Pancreas (tissue), 10 donors: Measurements from ENCODE around the gene SYK. TPM values are rescaled to one million over a fixed set of nuclear protein-coding genes. Genes with fewer than 3 reads are reported as not detected.

Source experiments
- ATAC-seq, 4 donors: fragments of 200-7000 bp; cut with Tn5 transposase; one replicate each; pipeline versions ENCODE4 v1.8.0 to v1.9.1; 2020; ENCODE audit warnings: mild to moderate bottlenecking in 4 of 4, moderate library complexity in 4 of 4
- DNase-seq, 6 donors: peaks; one replicate each; pipeline ENCODE4 v3.0.0-alpha.2; 2020
- FAIRE-seq: peaks from 2 replicates; lab custom pipeline; 2012; peaks lifted over from hg19 to GRCh38; lab: Jason Lieb, UNC
- H3K27ac ChIP-seq, 4 donors: fragments of 200-600 bp; sonication (generic); 1 replicate in 3 of 4; 2 replicates in 1 of 4; pipeline versions ENCODE4 v1.5.0 to v1.8.0; 2020
- H3K27me3 ChIP-seq, 4 donors: fragments of 200-600 bp; one replicate each; pipeline ENCODE4 v1.8.0; 2021
- H3K36me3 ChIP-seq, 3 donors: fragments of 200-600 bp; sonication (generic) in 1 of 3; one replicate each; pipeline versions ENCODE4 v1.5.0 to v1.8.0; 2020 to 2021
- H3K4me1 ChIP-seq, 3 donors: fragments of 200-600 bp; one replicate each; pipeline ENCODE4 v1.8.0; 2021
- H3K4me3 ChIP-seq, 4 donors: fragments of 200-600 bp; sonication (generic) in 2 of 4; one replicate each; pipeline versions ENCODE4 v1.5.0 to v1.8.0; 2020 to 2021
- H3K9me3 ChIP-seq, 4 donors: fragments of 200-600 bp; one replicate each; pipeline ENCODE4 v1.8.0; 2021
- CTCF ChIP-seq, 4 donors: fragments of 200-600 bp; sonication (generic) in 3 of 4; IDR thresholded peaks; one replicate each; pipeline versions ENCODE4 v1.5.0 to v1.8.0; 2021; ENCODE audit warnings: antibody characterized with exemption in 4 of 4
- WGBS, 2 donors: extraction: QIAGEN DNeasy Blood & Tissue Kit; methylation state at CpG; one replicate each; pipeline ENCODE4 v1.1.7; 2013; 5-methylcytosine and 5-hydroxymethylcytosine counted together
- intact Hi-C, 3 donors: fragments of 100-400 bp; cut with DNase I; formaldehyde crosslinking; loops; one replicate each; pipeline versions ENCODE4 v1.11.1 to v1.14.2; 2022
- polyA plus RNA-seq, 2 donors: library from polyadenylated mRNA; stranded (reverse); fragments of 200-250 nt; gene quantifications; one replicate each; pipeline ENCODE4 v1.2.3, GENCODE V29; 2013
- total RNA-seq, 6 donors: library from RNA; stranded (reverse); fragmentation: NEBNext Ultra II Directional in 4 of 6; extraction: Animal tissue kit (Norgen Biotek cat#: 25700) in 4 of 6; gene quantifications; one replicate each; pipeline versions ENCODE4 v1.2.1 to v1.2.4, GENCODE V29; 2021 to 2023
- donor health status: healthy with polysubstance abuse.
- donor health status: DM: no; HTN: no; CAD: no; lungs with moderate emphysema.
- donor health status: DM: no; HTN: no; CAD: no.
- donor health status: control.
- donor health status: control.
- donor health status: Bipolar disorder and iron deficiency.
- donor health status: DM: yes; HTN: yes; CAD: no.
- donor health status: DM: no; HTN: no; CAD: no.
- donor health status: DM: no; HTN: no; CAD: no.
- donor health status: DM: yes; HTN: yes; CAD: no.

SYK gene
- total and polyA plus RNA-seq, 8 donors, result 5.5 to 41.1 (median 11.3) TPM

GRCh38 chr9:90803860-90804593, 2.4 kb downstream of the SYK start:
- Histone ChIP-seq H3K27ac (peak overlapping the region in 2 of 4 donors; percentile 5 to 19), H3K4me1 (peaks cover 3 to 29% (median 12%) of the 10 kb centered on the region in 3 donors), H3K36me3 (no peaks in the 10 kb centered on the region), H3K4me3 (peak overlapping the region in 1 of 4 donors; percentile 13), H3K9me3 (no peaks in the 10 kb centered on the region), H3K27me3 (no peaks in the 10 kb centered on the region)
- WGBS, 2 donors, result 48 to 51% methylated on average over 3 of the region's 3 CpGs
- no peak for FAIRE-seq
- ATAC-seq, result no peak
- DNase-seq, result no peak
- no peak for TF ChIP-seq CTCF (IDR thresholded peaks at IDR 0.05)
- intact Hi-C loops, result no loop called here

GRCh38 chr9:90805006-90805996, 3.7 kb downstream of the SYK start:
- intact Hi-C loops, result no loop called here
- no peak overlapping the region for H3K4me3 ChIP-seq
- no peak for FAIRE-seq

GRCh38 chr9:90807006-90807405, 5.4 kb downstream of the SYK start:
- Histone ChIP-seq H3K27me3 (no peaks in the 10 kb centered on the region), H3K27ac (no peak overlapping the region), H3K9me3 (no peaks in the 10 kb centered on the region), H3K36me3 (no peaks in the 10 kb centered on the region), H3K4me1 (peaks cover 3 to 32% (median 12%) of the 10 kb centered on the region in 3 donors), H3K4me3 (no peak overlapping the region)
- intact Hi-C loops, result no loop called here
- no peak for TF ChIP-seq CTCF (IDR thresholded peaks at IDR 0.05)
- DNase-seq (no peak), FAIRE-seq (no peak), ATAC-seq (no peak)
- 92 to 96% methylated on average over 3 of the region's 3 CpGs for WGBS, 2 donors

More at GRCh38 chr9:90805006-90805996, 3.7 kb downstream of the SYK start:
- DNase-seq, result no peak
- ATAC-seq, result no peak
- Histone ChIP-seq H3K4me1 (peaks cover 3 to 29% (median 12%) of the 10 kb centered on the region in 3 donors), H3K36me3 (no peaks in the 10 kb centered on the region), H3K27me3 (no peaks in the 10 kb centered on the region), H3K9me3 (no peaks in the 10 kb centered on the region), H3K27ac (no peak overlapping the region)
- no peak for TF ChIP-seq CTCF (IDR thresholded peaks at IDR 0.05)
- WGBS, 2 donors, result 63 to 80% methylated on average over 6 of the region's 6 CpGs

GRCh38 chr9:90808398-90808797, 6.8 kb downstream of the SYK start:
- FAIRE-seq (no peak), ATAC-seq (no peak), DNase-seq (no peak)
- TF ChIP-seq CTCF (IDR thresholded peaks at IDR 0.05), result no peak
- intact Hi-C loops, result no loop called here
- Histone ChIP-seq H3K4me1 (peaks cover under 1 to 30% (median 6%) of the 10 kb centered on the region in 3 donors), H3K4me3 (no peak overlapping the region), H3K27ac (no peak overlapping the region), H3K27me3 (no peaks in the 10 kb centered on the region), H3K36me3 (no peaks in the 10 kb centered on the region), H3K9me3 (no peaks in the 10 kb centered on the region)
- WGBS, 2 donors, result 80 to 81% methylated on average over 6 of the region's 6 CpGs
